ENCODE measurements around the gene REPS1.

Gene REPS1

GRCh38 chr6:138864343-138864890 is 123.6 kb downstream of the REPS1 start:
- no peak for DNase-seq (ENCODE audit: low read depth in 1 of 2, low spot score in 1 of 2)

- no peak for DNase-seq (ENCODE audit: low read depth in 1 of 2, low spot score in 1 of 2)
Observed at GRCh38 chr6:138863321-138863720, 124.7 kb downstream of the REPS1 start.

DNA sequence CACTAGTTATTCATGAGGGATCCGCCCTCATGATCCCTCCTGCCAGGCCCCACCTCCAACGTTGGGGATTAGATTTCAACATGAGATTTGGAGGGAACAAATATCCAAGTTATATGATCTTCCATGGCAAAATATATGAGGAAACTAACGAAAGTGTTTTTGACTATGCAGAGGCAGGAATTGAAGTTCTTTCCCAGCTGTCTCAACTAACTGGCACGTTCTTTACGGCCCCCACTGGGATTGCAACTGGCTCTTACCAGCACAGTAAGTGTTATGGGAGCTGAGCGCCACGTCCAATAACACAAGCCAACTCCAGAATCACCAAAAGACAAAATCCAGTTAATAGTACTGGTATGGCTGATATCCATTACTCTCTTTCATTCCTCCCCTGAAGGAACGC is 125.6 kb downstream of the REPS1 start:
- DNase-seq (ENCODE audit: low read depth in 1 of 2, low spot score in 1 of 2), result no peak

- DNase-seq (ENCODE audit: low read depth in 1 of 2, low spot score in 1 of 2), result no peak
Observed at GRCh38 chr6:138857775-138858174, 130.3 kb downstream of the REPS1 start.

GRCh38 chr6:138856654-138857053 is 131.4 kb downstream of the REPS1 start:
- DNase-seq (ENCODE audit: low read depth in 1 of 2, low spot score in 1 of 2), result no peak
